Lower leg skin (tissue), 3 donors: ENCODE data around the gene PPARGC1A.

Source experiments
- POLR2A ChIP-seq, 2 donors: fragments of 450-650 bp; IDR thresholded peaks; one replicate each; pipeline ENCODE4 v1.6.1; 2016 to 2017; ENCODE audit warnings: antibody characterized with exemption in 2 of 2, mild to moderate bottlenecking in 1 of 2, moderate library complexity in 1 of 2
- TF ChIP-seq, protein P1 (sequence below), 3 donors: fragments of 450-650 bp; IDR thresholded peaks; one replicate each; pipeline ENCODE4 v1.5.1; 2016; ENCODE audit warnings: antibody characterized with exemption in 3 of 3, mild to moderate bottlenecking in 3 of 3, moderate library complexity in 2 of 3

GRCh38 chr4:23887989-23888388 lies 1.9 kb downstream of the PPARGC1A start:
- TF ChIP-seq, protein P1, sequence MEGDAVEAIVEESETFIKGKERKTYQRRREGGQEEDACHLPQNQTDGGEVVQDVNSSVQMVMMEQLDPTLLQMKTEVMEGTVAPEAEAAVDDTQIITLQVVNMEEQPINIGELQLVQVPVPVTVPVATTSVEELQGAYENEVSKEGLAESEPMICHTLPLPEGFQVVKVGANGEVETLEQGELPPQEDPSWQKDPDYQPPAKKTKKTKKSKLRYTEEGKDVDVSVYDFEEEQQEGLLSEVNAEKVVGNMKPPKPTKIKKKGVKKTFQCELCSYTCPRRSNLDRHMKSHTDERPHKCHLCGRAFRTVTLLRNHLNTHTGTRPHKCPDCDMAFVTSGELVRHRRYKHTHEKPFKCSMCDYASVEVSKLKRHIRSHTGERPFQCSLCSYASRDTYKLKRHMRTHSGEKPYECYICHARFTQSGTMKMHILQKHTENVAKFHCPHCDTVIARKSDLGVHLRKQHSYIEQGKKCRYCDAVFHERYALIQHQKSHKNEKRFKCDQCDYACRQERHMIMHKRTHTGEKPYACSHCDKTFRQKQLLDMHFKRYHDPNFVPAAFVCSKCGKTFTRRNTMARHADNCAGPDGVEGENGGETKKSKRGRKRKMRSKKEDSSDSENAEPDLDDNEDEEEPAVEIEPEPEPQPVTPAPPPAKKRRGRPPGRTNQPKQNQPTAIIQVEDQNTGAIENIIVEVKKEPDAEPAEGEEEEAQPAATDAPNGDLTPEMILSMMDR (IDR thresholded peaks at IDR 0.05), result no peak
- no peak for TF ChIP-seq POLR2A (IDR thresholded peaks at IDR 0.05)
